GM12874 (cell line): ENCODE data around the gene YPEL2.

ENCODE experiments used
- CTCF ChIP-seq: IDR thresholded peaks from 2 replicates; pipeline ENCODE4 v1.5.1; 2011; ENCODE audit warnings: low read depth, mild to moderate bottlenecking, control low read depth, low read length, moderate library complexity; ENCODE audit not compliant: insufficient read depth

YPEL2 gene

DNA sequence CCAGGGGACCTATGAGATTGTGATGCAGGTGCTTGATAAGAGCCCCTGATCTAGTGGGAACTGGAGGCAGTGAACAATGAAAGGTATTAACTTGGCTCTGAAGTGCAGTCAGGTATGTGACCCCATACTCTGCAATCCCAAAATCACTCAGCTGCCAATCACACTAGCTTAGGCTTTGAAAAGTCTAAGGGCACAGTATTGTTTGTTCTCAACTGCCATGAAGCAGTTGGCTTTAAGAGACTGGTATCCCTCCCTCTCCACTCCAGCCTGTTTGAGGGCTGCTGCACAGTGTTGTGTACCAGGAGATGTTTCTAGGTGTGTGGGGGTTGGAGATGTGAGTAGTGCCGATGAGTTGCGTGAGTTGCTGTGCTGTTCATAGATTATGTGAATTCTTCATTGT lies 2.4 kb downstream of the YPEL2 start:
- TF ChIP-seq CTCF: no peak

DNA sequence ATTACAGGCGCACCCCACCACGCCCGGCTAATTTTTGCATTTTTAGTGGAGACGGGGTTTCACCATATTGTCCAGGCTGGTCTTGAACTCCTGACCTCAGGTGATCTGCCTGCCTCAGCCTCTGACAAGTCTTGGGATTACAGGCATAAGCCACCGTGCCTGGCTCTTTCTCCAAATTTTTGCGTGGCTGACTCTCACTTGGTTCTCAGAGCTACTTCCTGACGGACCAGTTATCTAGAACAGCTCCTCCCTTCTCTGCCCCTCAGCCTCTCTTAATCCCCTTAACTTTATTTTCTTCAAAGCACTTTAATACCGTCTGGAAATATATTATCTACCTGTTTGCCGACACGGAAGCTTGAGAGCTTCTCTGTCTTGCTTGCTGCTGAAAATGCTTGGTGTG lies 4.2 kb downstream of the YPEL2 start:
- no peak for TF ChIP-seq CTCF

GRCh38 chr17:59337741-59338299 lies 6.4 kb downstream of the YPEL2 start:
- no peak for TF ChIP-seq CTCF

GRCh38 chr17:59338498-59338897 lies 7.0 kb downstream of the YPEL2 start:
- TF ChIP-seq CTCF: no peak

GRCh38 chr17:59341922-59342321 lies 10.5 kb downstream of the YPEL2 start:
- TF ChIP-seq CTCF: no peak

DNA sequence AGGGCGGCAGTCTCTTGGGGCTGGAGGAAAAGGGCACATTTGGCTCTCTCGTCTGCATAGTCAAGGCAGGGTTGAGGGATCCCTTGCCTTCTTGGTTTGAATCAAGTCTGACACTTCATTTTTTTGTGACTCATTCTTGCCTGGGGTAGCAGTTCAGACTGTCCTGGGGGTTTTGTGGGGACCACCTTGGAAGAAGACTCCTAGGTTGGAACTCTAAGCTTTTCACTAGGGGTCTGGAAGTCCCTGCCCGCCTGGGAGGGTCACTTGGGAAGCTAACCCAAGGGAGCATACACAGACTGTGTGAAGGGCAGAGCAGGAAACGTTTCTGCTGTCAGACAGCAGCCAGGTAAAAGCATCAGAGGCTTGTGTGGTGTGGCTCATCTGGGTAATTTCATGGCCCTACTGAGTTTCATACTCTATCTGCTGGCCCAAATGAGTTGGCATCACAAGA lies 11.3 kb downstream of the YPEL2 start:
- no peak for TF ChIP-seq CTCF

GRCh38 chr17:59345476-59345875 lies 14.0 kb downstream of the YPEL2 start:
- no peak for TF ChIP-seq CTCF
